ENCODE measurements around the gene ACP7.
"Not testable (repeated sequence)": the region's sequence is repeated elsewhere in the genome, so short reads cannot be mapped to it uniquely, and the experiment has no call there.

Gene ACP7

GRCh38 chr19:39086386-39086785 lies 2.2 kb downstream of the ACP7 start:
- TF ChIP-seq BACH2 (CRISPR knock-in tag; IDR thresholded peaks at IDR 0.05; ENCODE audit: borderline replicate concordance) (no peak), ESRRG (CRISPR knock-in tag; IDR thresholded peaks at IDR 0.05) (no peak), ZNF8 (CRISPR knock-in tag; IDR thresholded peaks at IDR 0.05) (no peak), TSHZ2 (CRISPR knock-in tag; IDR thresholded peaks at IDR 0.05) (no peak), ZNF70 (CRISPR knock-in tag; IDR thresholded peaks at IDR 0.05) (no peak), TOX (CRISPR knock-in tag; IDR thresholded peaks at IDR 0.05; ENCODE audit: borderline replicate concordance) (no peak), ZNF565 (CRISPR knock-in tag; conservative IDR thresholded peaks at IDR 0.05; ENCODE audit: low read depth) (no peak), ARNTL (CRISPR knock-in tag; IDR thresholded peaks at IDR 0.05; ENCODE audit: borderline replicate concordance, low read depth) (no peak), CREB5 (CRISPR knock-in tag; IDR thresholded peaks at IDR 0.05; ENCODE audit: low read depth) (no peak), SNAI2 (CRISPR knock-in tag; IDR thresholded peaks at IDR 0.05) (no peak), POU6F1 (CRISPR knock-in tag; IDR thresholded peaks at IDR 0.05; ENCODE audit: borderline replicate concordance, low read depth) (no peak), CSDC2 (CRISPR knock-in tag; IDR thresholded peaks at IDR 0.05) (no peak)
- ATAC-seq = no peak

DNA sequence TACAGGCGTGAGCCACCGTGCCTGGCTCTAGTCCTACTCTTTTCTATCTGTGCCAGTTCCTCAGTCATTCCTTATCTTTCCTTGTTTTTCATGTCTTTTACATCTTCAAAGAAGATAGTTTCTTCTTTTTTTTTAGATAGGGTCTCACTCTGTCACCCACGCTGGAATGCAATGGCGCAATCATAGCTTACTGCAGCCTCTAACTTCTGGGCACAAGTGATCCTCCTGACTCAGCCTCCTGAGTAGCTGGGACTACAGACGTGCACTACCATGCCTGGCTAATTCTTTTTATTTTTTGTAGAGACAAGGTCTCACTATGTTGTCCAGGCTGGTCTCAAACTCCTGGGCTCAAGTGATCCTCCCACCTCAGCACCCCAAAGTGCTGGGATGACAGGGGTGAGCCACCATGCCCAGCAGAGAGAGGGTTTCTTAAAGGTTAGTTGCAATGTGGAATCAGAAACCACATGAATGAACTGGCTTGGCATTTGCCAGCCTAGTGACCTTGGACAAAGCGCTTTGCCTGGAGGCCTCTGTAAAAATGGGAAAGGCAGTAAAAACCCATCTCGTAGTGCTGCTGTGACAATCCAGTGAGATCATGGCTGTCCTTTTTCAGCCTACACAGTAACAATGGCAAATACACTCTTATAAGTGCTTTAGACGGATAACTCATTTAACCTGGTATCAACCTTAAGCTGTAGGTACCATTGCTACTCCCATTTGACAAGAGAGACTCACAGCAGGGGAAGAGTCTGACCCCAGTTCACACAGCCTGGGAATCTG lies 3.9 kb downstream of the ACP7 start:
- no peak for TF ChIP-seq GLIS3 (CRISPR knock-in tag; IDR thresholded peaks at IDR 0.05)
- TF ChIP-seq, protein P1, sequence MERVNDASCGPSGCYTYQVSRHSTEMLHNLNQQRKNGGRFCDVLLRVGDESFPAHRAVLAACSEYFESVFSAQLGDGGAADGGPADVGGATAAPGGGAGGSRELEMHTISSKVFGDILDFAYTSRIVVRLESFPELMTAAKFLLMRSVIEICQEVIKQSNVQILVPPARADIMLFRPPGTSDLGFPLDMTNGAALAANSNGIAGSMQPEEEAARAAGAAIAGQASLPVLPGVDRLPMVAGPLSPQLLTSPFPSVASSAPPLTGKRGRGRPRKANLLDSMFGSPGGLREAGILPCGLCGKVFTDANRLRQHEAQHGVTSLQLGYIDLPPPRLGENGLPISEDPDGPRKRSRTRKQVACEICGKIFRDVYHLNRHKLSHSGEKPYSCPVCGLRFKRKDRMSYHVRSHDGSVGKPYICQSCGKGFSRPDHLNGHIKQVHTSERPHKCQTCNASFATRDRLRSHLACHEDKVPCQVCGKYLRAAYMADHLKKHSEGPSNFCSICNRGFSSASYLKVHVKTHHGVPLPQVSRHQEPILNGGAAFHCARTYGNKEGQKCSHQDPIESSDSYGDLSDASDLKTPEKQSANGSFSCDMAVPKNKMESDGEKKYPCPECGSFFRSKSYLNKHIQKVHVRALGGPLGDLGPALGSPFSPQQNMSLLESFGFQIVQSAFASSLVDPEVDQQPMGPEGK (CRISPR knock-in tag; IDR thresholded peaks at IDR 0.05; ENCODE audit: borderline replicate concordance) = no peak
- no peak for TF ChIP-seq ESRRG (CRISPR knock-in tag; IDR thresholded peaks at IDR 0.05)
- TF ChIP-seq ZFP30 (CRISPR knock-in tag; IDR thresholded peaks at IDR 0.05) = no peak
- TF ChIP-seq ZFP3 (CRISPR knock-in tag; IDR thresholded peaks at IDR 0.05) = no peak
- TF ChIP-seq, protein P2, sequence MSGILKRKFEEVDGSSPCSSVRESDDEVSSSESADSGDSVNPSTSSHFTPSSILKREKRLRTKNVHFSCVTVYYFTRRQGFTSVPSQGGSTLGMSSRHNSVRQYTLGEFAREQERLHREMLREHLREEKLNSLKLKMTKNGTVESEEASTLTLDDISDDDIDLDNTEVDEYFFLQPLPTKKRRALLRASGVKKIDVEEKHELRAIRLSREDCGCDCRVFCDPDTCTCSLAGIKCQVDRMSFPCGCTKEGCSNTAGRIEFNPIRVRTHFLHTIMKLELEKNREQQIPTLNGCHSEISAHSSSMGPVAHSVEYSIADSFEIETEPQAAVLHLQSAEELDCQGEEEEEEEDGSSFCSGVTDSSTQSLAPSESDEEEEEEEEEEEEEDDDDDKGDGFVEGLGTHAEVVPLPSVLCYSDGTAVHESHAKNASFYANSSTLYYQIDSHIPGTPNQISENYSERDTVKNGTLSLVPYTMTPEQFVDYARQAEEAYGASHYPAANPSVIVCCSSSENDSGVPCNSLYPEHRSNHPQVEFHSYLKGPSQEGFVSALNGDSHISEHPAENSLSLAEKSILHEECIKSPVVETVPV (CRISPR knock-in tag; IDR thresholded peaks at IDR 0.05) = no peak
- TF ChIP-seq TCF4 (CRISPR knock-in tag; IDR thresholded peaks at IDR 0.05; ENCODE audit: borderline replicate concordance) = no peak
- no peak for TF ChIP-seq TSHZ2 (CRISPR knock-in tag; IDR thresholded peaks at IDR 0.05)
- no peak for TF ChIP-seq BACH2 (CRISPR knock-in tag; IDR thresholded peaks at IDR 0.05; ENCODE audit: borderline replicate concordance)
- TF ChIP-seq ZNF70 (CRISPR knock-in tag; IDR thresholded peaks at IDR 0.05) = no peak
- no peak for TF ChIP-seq SNAI2 (CRISPR knock-in tag; IDR thresholded peaks at IDR 0.05)

GRCh38 chr19:39090016-39090415 lies 5.8 kb downstream of the ACP7 start:
- not testable (repeated sequence) for ATAC-seq

More for the DNA sequence above, 3.9 kb downstream of the ACP7 start:
- no peak for ATAC-seq
